Nephron (organoid): ENCODE results near the gene RGMB.

Experiments used
- H3K27ac Mint-ChIP-seq, 3 experiments: 2 replicates each; pipeline ENCODE4 v1.8.0; 2020; ENCODE audit warnings: mixed read lengths in 3 of 3, mild to moderate bottlenecking in 2 of 3, moderate library complexity in 1 of 3
- H3K27me3 Mint-ChIP-seq: 2 replicates; pipeline ENCODE4 v1.8.0; 2021; ENCODE audit warnings: low read depth, mild to moderate bottlenecking, moderate library complexity, mixed read lengths
- H3K36me3 Mint-ChIP-seq: 2 replicates; pipeline ENCODE4 v1.8.0; 2020; ENCODE audit warnings: low read depth, mixed read lengths
- H3K4me1 Mint-ChIP-seq: 2 replicates; pipeline ENCODE4 v1.8.0; 2020; ENCODE audit warnings: mixed read lengths
- H3K4me3 Mint-ChIP-seq, 3 experiments: 2 replicates each; pipeline ENCODE4 v1.8.0; 2020; ENCODE audit warnings: mild to moderate bottlenecking in 3 of 3, mixed read lengths in 3 of 3, moderate library complexity in 2 of 3
- H3K9me3 Mint-ChIP-seq: 2 replicates; pipeline ENCODE4 v1.8.0; 2020; ENCODE audit warnings: mixed read lengths
- CTCF ChIP-seq, 3 experiments: fragments of 200-600 bp; sonication (generic); IDR thresholded peaks; one replicate each; pipeline ENCODE4 v1.5.0; 2021; ENCODE audit warnings: antibody characterized with exemption in 3 of 3; ENCODE audit not compliant: unreplicated experiment in 3 of 3

RGMB gene

GRCh38 chr5:98827588-98828284, 54.3 kb downstream of the RGMB start:
- Mint-ChIP-seq H3K27me3 (no peaks in the 10 kb centered on the region), H3K36me3 (no peaks in the 10 kb centered on the region), H3K27ac (no peak overlapping the region), H3K4me1 (no peaks in the 10 kb centered on the region), H3K9me3 (no peaks in the 10 kb centered on the region), H3K4me3 (no peak overlapping the region)
- TF ChIP-seq CTCF (IDR thresholded peaks at IDR 0.05; ENCODE audit: unreplicated experiment in 3 of 3) = no peak

- Mint-ChIP-seq H3K4me3 (no peak overlapping the region), H3K9me3 (no peaks in the 10 kb centered on the region), H3K36me3 (no peaks in the 10 kb centered on the region), H3K27ac (no peak overlapping the region), H3K4me1 (no peaks in the 10 kb centered on the region), H3K27me3 (no peaks in the 10 kb centered on the region)
- no peak for TF ChIP-seq CTCF (IDR thresholded peaks at IDR 0.05; ENCODE audit: unreplicated experiment in 3 of 3)
These were observed 62.7 kb downstream of the RGMB start for GRCh38 chr5:98836175-98836574.

DNA sequence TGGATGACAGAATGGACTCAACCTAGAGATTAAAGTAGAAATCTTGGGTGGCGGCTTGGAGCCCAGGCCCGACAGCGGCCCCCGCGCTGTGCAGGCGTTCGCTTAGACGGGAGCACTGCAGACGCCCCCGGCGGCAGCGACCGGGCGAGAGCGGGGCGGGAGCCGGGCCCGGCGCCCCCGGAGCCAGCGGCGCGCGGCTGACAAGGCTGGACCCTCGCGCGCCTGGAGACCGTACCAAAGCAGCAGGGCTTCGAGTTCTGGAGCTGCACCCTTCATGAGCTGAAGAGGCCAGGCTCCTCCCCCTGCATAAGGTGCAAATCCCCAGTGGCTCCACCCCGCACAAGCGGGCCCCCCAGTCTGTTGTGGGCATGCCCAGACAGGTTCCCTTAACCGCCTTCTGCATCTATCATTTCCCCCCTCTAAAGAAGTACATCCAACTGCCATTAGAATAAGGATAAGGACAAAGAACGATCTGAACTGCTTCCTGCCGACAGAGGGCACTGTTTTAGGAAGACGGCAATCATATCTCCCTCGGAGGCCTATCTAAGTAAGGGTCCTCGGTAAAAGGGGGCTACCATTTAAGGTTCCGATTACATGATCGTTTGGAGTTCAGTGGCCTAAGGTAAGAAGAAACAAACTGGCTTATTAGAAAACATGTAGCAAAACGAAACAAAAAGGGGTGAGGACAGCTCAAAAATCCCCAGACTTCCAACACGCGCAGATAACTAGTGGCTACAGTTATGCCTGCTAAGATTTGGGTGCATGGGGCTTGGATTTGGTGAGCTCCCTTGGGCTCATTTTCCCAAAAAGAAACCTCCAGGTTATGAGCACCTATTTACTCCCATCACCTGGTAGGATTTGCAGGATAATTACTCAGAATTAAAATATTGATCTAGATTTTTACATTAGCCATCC, 66.3 kb downstream of the RGMB start:
- no peaks in the 10 kb centered on the region for H3K27me3 Mint-ChIP-seq
- H3K9me3 Mint-ChIP-seq = peaks cover 4% of the 10 kb centered on the region

DNA sequence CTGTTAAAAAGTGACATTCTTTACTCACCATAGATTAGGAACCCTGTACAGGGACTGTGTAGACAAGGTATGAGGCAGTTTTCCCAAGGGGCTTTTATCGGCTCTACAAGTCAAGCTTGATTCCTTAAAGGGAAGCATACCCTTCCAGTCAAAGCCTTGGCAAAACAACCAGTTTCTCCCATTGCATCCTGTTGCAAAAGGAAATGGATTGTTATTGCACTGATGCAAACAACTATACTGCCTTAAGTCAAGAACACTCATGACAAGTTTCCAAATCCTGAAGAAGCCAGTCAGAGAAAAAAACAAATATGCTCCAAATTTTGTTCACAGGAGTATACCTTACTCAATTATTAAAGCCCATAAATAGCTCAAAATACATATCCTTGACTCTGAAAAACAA, 67.5 kb downstream of the RGMB start:
- peaks cover 9% of the 10 kb centered on the region for H3K9me3 Mint-ChIP-seq
- H3K4me3 Mint-ChIP-seq = no peak overlapping the region
- no peaks in the 10 kb centered on the region for H3K4me1 Mint-ChIP-seq
- H3K36me3 Mint-ChIP-seq = no peaks in the 10 kb centered on the region
- H3K27ac Mint-ChIP-seq = no peak overlapping the region
- no peaks in the 10 kb centered on the region for H3K27me3 Mint-ChIP-seq
- no peak for TF ChIP-seq CTCF (IDR thresholded peaks at IDR 0.05; ENCODE audit: unreplicated experiment in 3 of 3)

More for the DNA sequence above, 66.3 kb downstream of the RGMB start:
- H3K27ac Mint-ChIP-seq = no peak overlapping the region
- H3K4me1 Mint-ChIP-seq = no peaks in the 10 kb centered on the region
- H3K36me3 Mint-ChIP-seq = no peaks in the 10 kb centered on the region
- H3K4me3 Mint-ChIP-seq = no peak overlapping the region
- no peak for TF ChIP-seq CTCF (IDR thresholded peaks at IDR 0.05; ENCODE audit: unreplicated experiment in 3 of 3)

DNA sequence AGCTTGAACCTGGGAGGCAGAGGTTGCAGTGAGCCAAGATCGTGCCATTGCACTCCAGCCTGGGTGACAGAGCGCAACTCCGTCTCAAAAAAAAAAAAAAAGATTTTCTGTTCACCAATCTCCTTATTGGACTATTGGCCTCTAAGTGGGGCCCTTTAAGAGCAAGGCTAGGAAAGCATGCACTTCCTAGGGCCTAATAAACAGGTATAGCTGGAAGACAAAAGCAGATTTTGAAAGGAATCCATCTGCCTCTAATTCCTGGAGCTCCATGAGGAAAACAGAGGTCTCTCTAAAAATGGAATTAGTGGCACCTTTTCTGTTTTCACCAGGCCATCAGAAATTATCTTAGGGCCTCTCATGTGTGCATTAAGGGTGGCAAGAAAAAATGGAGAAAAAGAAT, 70.0 kb downstream of the RGMB start:
- no peak for TF ChIP-seq CTCF (IDR thresholded peaks at IDR 0.05; ENCODE audit: unreplicated experiment in 3 of 3)
- Mint-ChIP-seq H3K27me3 (no peaks in the 10 kb centered on the region), H3K4me1 (no peaks in the 10 kb centered on the region), H3K36me3 (no peaks in the 10 kb centered on the region), H3K9me3 (peaks cover 9% of the 10 kb centered on the region), H3K4me3 (no peak overlapping the region), H3K27ac (no peak overlapping the region)
